ENCODE results near the gene FCRL1. TPM values are rescaled to one million over a fixed set of nuclear protein-coding genes. Genes with fewer than 3 reads are reported as not detected.

Gene FCRL1
- total and polyA plus RNA-seq, 4 experiments from 2014 or later = 0.23 to 0.75 TPM; not detected in 2

GRCh38 chr1:157830887-157831286 is 11.0 kb upstream of the FCRL1 start:
- H3K27me3 ChIP-seq (ENCODE audit: insufficient read depth, low read length) = no peaks in the 10 kb centered on the region

GRCh38 chr1:157829711-157830110 is 9.8 kb upstream of the FCRL1 start:
- Histone ChIP-seq H3K27ac (ENCODE audit: low read depth, low read length) (no peak overlapping the region), H3K4me3 (ENCODE audit: low read length in 2 of 2) (no peak overlapping the region), H3K9me3 (ENCODE audit: control insufficient read depth in 1 of 2, low read length in 2 of 2) (no peaks in the 10 kb centered on the region), H3K27me3 (ENCODE audit: insufficient read depth, low read length) (no peaks in the 10 kb centered on the region), H3K4me1 (ENCODE audit: insufficient read depth, low read length) (no peaks in the 10 kb centered on the region), H3K36me3 (ENCODE audit: insufficient read depth, low read length) (no peaks in the 10 kb centered on the region)
- no peak for DNase-seq
- CTCF ChIA-PET (ENCODE audit: partially characterized antibody) = no interaction called here
- intact Hi-C loops (cut with micrococcal nuclease) = no loop called here
- POLR2A ChIA-PET (ENCODE audit: partially characterized antibody) = no interaction called here
- Mint-ChIP-seq H3K4me3 (no peak overlapping the region), H3K9me3 (no peaks in the 10 kb centered on the region), H3K4me1 (no peaks in the 10 kb centered on the region), H3K27me3 (peaks cover 3 to 11% of the 10 kb centered on the region in 2 donors), H3K36me3 (no peaks in the 10 kb centered on the region), H3K27ac (no peak overlapping the region)

More at GRCh38 chr1:157830887-157831286, 11.0 kb upstream of the FCRL1 start:
- H3K9me3 ChIP-seq (ENCODE audit: control insufficient read depth in 1 of 2, low read length in 2 of 2) = no peaks in the 10 kb centered on the region
- ChIA-PET POLR2A (ENCODE audit: partially characterized antibody) (no interaction called here), CTCF (ENCODE audit: partially characterized antibody) (no interaction called here)
- Mint-ChIP-seq H3K4me3 (no peak overlapping the region), H3K9me3 (no peaks in the 10 kb centered on the region), H3K27me3 (peaks cover 2 to 11% of the 10 kb centered on the region in 2 donors), H3K27ac (no peak overlapping the region), H3K4me1 (no peaks in the 10 kb centered on the region), H3K36me3 (no peaks in the 10 kb centered on the region)
- no peak for DNase-seq
- no peak overlapping the region for H3K27ac ChIP-seq (ENCODE audit: low read depth, low read length)
- no peak overlapping the region for H3K4me3 ChIP-seq (ENCODE audit: low read length in 2 of 2)
- intact Hi-C loops (cut with micrococcal nuclease) = no loop called here
- H3K36me3 ChIP-seq (ENCODE audit: insufficient read depth, low read length) = no peaks in the 10 kb centered on the region
- no peaks in the 10 kb centered on the region for H3K4me1 ChIP-seq (ENCODE audit: insufficient read depth, low read length)

- Histone ChIP-seq H3K9me3 (ENCODE audit: control insufficient read depth in 1 of 2, low read length in 2 of 2) (no peaks in the 10 kb centered on the region), H3K36me3 (ENCODE audit: insufficient read depth, low read length) (no peaks in the 10 kb centered on the region), H3K27me3 (ENCODE audit: insufficient read depth, low read length) (no peaks in the 10 kb centered on the region), H3K4me1 (ENCODE audit: insufficient read depth, low read length) (no peaks in the 10 kb centered on the region), H3K27ac (ENCODE audit: low read depth, low read length) (no peak overlapping the region), H3K4me3 (ENCODE audit: low read length in 2 of 2) (no peak overlapping the region)
- ChIA-PET CTCF (ENCODE audit: partially characterized antibody) (interaction anchor here (0.5 kb wide), 1 partner anchor 310 kb away, joined by 4 read pairs; no protein-coding TSS in a partner anchor), POLR2A (ENCODE audit: partially characterized antibody) (no interaction called here)
- no peak overlapping the region for H3K27ac Mint-ChIP-seq
- no peak for DNase-seq
- peaks cover 5 to 11% of the 10 kb centered on the region in 2 donors for H3K27me3 Mint-ChIP-seq
- intact Hi-C loops (cut with micrococcal nuclease) = no loop called here
- no peaks in the 10 kb centered on the region for H3K4me1 Mint-ChIP-seq
- H3K4me3 Mint-ChIP-seq = no peak overlapping the region
- no peaks in the 10 kb centered on the region for H3K36me3 Mint-ChIP-seq
- no peaks in the 10 kb centered on the region for H3K9me3 Mint-ChIP-seq
These were observed 9.3 kb upstream of the FCRL1 start for GRCh38 chr1:157829210-157829609.

- H3K27ac ChIP-seq (ENCODE audit: low read depth, low read length) = no peak overlapping the region
- Mint-ChIP-seq H3K9me3 (peaks cover 0 to 6% (median 0%) of the 10 kb centered on the region in 8 donors), H3K27me3 (peaks cover 7 to 12% of the 10 kb centered on the region in 2 donors), H3K36me3 (no peaks in the 10 kb centered on the region), H3K27ac (no peak overlapping the region), H3K4me3 (no peak overlapping the region), H3K4me1 (no peaks in the 10 kb centered on the region)
- no peaks in the 10 kb centered on the region for H3K36me3 ChIP-seq (ENCODE audit: insufficient read depth, low read length)
- CTCF ChIA-PET (ENCODE audit: partially characterized antibody) = no interaction called here
- DNase-seq = no peak
- POLR2A ChIA-PET (ENCODE audit: partially characterized antibody) = no interaction called here
- no peaks in the 10 kb centered on the region for H3K27me3 ChIP-seq (ENCODE audit: insufficient read depth, low read length)
- intact Hi-C loops (cut with micrococcal nuclease) = no loop called here
- no peak overlapping the region for H3K4me3 ChIP-seq (ENCODE audit: low read length in 2 of 2)
- no peaks in the 10 kb centered on the region for H3K4me1 ChIP-seq (ENCODE audit: insufficient read depth, low read length)
- H3K9me3 ChIP-seq (ENCODE audit: control insufficient read depth in 1 of 2, low read length in 2 of 2) = no peaks in the 10 kb centered on the region
These were observed 379 bp upstream of the FCRL1 start for GRCh38 chr1:157820299-157820698.

- H3K27ac Mint-ChIP-seq = no peak overlapping the region
- peaks cover 0 to 10% (median 2%) of the 10 kb centered on the region in 8 donors for H3K9me3 Mint-ChIP-seq
- Histone ChIP-seq H3K27me3 (ENCODE audit: insufficient read depth, low read length) (no peaks in the 10 kb centered on the region), H3K4me3 (ENCODE audit: low read length in 2 of 2) (no peak overlapping the region), H3K4me1 (ENCODE audit: insufficient read depth, low read length) (no peaks in the 10 kb centered on the region), H3K9me3 (ENCODE audit: control insufficient read depth in 1 of 2, low read length in 2 of 2) (no peaks in the 10 kb centered on the region), H3K36me3 (ENCODE audit: insufficient read depth, low read length) (no peaks in the 10 kb centered on the region), H3K27ac (ENCODE audit: low read depth, low read length) (no peak overlapping the region)
- intact Hi-C loops (cut with micrococcal nuclease) = no loop called here
- no peaks in the 10 kb centered on the region for H3K36me3 Mint-ChIP-seq
- CTCF ChIA-PET (ENCODE audit: partially characterized antibody) = no interaction called here
- DNase-seq = no peak
- H3K27me3 Mint-ChIP-seq = peaks cover 4 to 13% of the 10 kb centered on the region in 2 donors
- H3K4me3 Mint-ChIP-seq = no peak overlapping the region
- POLR2A ChIA-PET (ENCODE audit: partially characterized antibody) = no interaction called here
- no peaks in the 10 kb centered on the region for H3K4me1 Mint-ChIP-seq
These were observed 705 bp downstream of the FCRL1 start for GRCh38 chr1:157819215-157819614.

- Histone ChIP-seq H3K27me3 (ENCODE audit: insufficient read depth, low read length) (no peaks in the 10 kb centered on the region), H3K27ac (ENCODE audit: low read depth, low read length) (no peak overlapping the region), H3K4me3 (ENCODE audit: low read length in 2 of 2) (no peak overlapping the region), H3K9me3 (ENCODE audit: control insufficient read depth in 1 of 2, low read length in 2 of 2) (peaks cover 0 to 3% of the 10 kb centered on the region in 2 donors), H3K4me1 (ENCODE audit: insufficient read depth, low read length) (no peaks in the 10 kb centered on the region), H3K36me3 (ENCODE audit: insufficient read depth, low read length) (no peaks in the 10 kb centered on the region)
- Mint-ChIP-seq H3K36me3 (no peaks in the 10 kb centered on the region), H3K9me3 (peaks cover 5 to 38% (median 24%) of the 10 kb centered on the region in 8 donors), H3K27ac (no peak overlapping the region), H3K27me3 (peaks cover 8 to 13% of the 10 kb centered on the region in 2 donors), H3K4me1 (no peaks in the 10 kb centered on the region), H3K4me3 (no peak overlapping the region)
- POLR2A ChIA-PET (ENCODE audit: partially characterized antibody) = no interaction called here
- CTCF ChIA-PET (ENCODE audit: partially characterized antibody) = no interaction called here
- intact Hi-C loops (cut with micrococcal nuclease) = no loop called here
- no peak for DNase-seq
These were observed 6.7 kb downstream of the FCRL1 start for GRCh38 chr1:157813269-157813668.

- ChIA-PET CTCF (ENCODE audit: partially characterized antibody) (no interaction called here), POLR2A (ENCODE audit: partially characterized antibody) (no interaction called here)
- H3K4me1 ChIP-seq (ENCODE audit: insufficient read depth, low read length) = no peaks in the 10 kb centered on the region
- H3K4me1 Mint-ChIP-seq = no peaks in the 10 kb centered on the region
- H3K4me3 ChIP-seq (ENCODE audit: low read length in 2 of 2) = no peak overlapping the region
- no peak overlapping the region for H3K4me3 Mint-ChIP-seq
- no peaks in the 10 kb centered on the region for H3K27me3 ChIP-seq (ENCODE audit: insufficient read depth, low read length)
- no peak overlapping the region for H3K27ac Mint-ChIP-seq
- no peaks in the 10 kb centered on the region for H3K9me3 ChIP-seq (ENCODE audit: control insufficient read depth in 1 of 2, low read length in 2 of 2)
- DNase-seq = no peak
- H3K36me3 ChIP-seq (ENCODE audit: insufficient read depth, low read length) = no peaks in the 10 kb centered on the region
- H3K9me3 Mint-ChIP-seq = peaks cover 0 to 11% (median 4%) of the 10 kb centered on the region in 8 donors
- H3K27ac ChIP-seq (ENCODE audit: low read depth, low read length) = no peak overlapping the region
- no peaks in the 10 kb centered on the region for H3K36me3 Mint-ChIP-seq
- H3K27me3 Mint-ChIP-seq = peaks cover 6 to 14% of the 10 kb centered on the region in 2 donors
- intact Hi-C loops (cut with micrococcal nuclease) = no loop called here
These were observed 13.3 kb downstream of the FCRL1 start for GRCh38 chr1:157806431-157807149.

Measured in CD4-positive, alpha-beta memory T cell (primary cell).